PC-3 (cell line): ENCODE data around the gene CRY2.

Experiments
- CTCF ChIP-seq: fragments of 300-600 bp; sonication (generic); conservative IDR thresholded peaks from 2 replicates; pipeline ENCODE4 v1.5.1; 2017; ENCODE audit warnings: antibody characterized with exemption, low read depth, mild to moderate bottlenecking, low read length
- EZH2phosphoT487 ChIP-seq: fragments of 300-600 bp; sonication (generic); IDR thresholded peaks from 2 replicates; pipeline ENCODE4 v1.6.1; 2018; ENCODE audit warnings: mild to moderate bottlenecking, antibody characterized with exemption, low read length, borderline replicate concordance

GRCh38 chr11:45828996-45829395, 18.3 kb upstream of the CRY2 start:
- TF ChIP-seq CTCF: no peak
- TF ChIP-seq EZH2phosphoT487: no peak
